ENCODE measurements around the gene ADRA1B.
A peak's percentile ranks its signal among the peaks of the same experiment; 100 is the strongest.

Gene ADRA1B

GRCh38 chr5:160001457-160001856, 85.2 kb downstream of the ADRA1B start:
- TF ChIP-seq CREB1 (IDR thresholded peaks at IDR 0.05; ENCODE audit: low read depth) = no peak
- no peak for TF ChIP-seq FOXM1 (IDR thresholded peaks at IDR 0.05; ENCODE audit: borderline replicate concordance, low read depth)
- no peak for TF ChIP-seq NFIC (IDR thresholded peaks at IDR 0.05)
- TF ChIP-seq, protein P1, sequence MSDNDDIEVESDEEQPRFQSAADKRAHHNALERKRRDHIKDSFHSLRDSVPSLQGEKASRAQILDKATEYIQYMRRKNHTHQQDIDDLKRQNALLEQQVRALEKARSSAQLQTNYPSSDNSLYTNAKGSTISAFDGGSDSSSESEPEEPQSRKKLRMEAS (IDR thresholded peaks at IDR 0.05) = no peak
- TF ChIP-seq EGR1 (IDR thresholded peaks at IDR 0.05) = no peak
- no peak for TF ChIP-seq REST (IDR thresholded peaks at IDR 0.05; ENCODE audit: low read depth)
- no peak for TF ChIP-seq RAD21 (IDR thresholded peaks at IDR 0.05; ENCODE audit: low read depth)
- no peak for TF ChIP-seq USF1 (IDR thresholded peaks at IDR 0.05)
- TF ChIP-seq TAF1 (IDR thresholded peaks at IDR 0.05; ENCODE audit: low read depth) = no peak
- TF ChIP-seq CEBPB (IDR thresholded peaks at IDR 0.05) = no peak
- TF ChIP-seq YY1 (IDR thresholded peaks at IDR 0.05; ENCODE audit: low read depth) = no peak
- TF ChIP-seq TEAD4 (IDR thresholded peaks at IDR 0.05) = no peak
- TF ChIP-seq ZBTB7A (IDR thresholded peaks at IDR 0.05; ENCODE audit: low read depth) = no peak
- TF ChIP-seq EP300 (IDR thresholded peaks at IDR 0.05; ENCODE audit: borderline replicate concordance) = no peak
- no peak for TF ChIP-seq TCF12 (IDR thresholded peaks at IDR 0.05; ENCODE audit: low read depth)

DNA sequence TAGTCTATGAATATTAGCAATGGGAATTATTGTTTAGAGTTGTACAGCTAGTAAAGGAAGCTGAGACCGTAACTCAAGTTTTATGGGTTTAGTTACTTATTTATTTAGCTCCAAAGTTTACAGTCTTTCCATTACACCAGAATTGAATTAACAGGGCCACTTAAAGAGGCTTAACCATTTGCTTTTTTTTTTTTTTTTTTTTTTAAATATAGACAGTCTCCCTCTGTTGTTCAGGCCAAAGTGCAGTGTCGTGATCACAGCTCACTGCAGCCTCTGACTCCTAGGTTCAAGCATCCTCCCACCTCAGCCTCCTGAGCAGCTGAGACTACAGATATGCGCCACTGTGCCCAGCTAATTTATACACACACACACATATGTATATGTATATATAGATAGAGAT, 91.2 kb downstream of the ADRA1B start:
- TF ChIP-seq TCF12 (IDR thresholded peaks at IDR 0.05; ENCODE audit: low read depth) (no peak), CREB1 (IDR thresholded peaks at IDR 0.05; ENCODE audit: low read depth) (no peak), EGR1 (IDR thresholded peaks at IDR 0.05) (no peak), USF1 (IDR thresholded peaks at IDR 0.05) (no peak), TEAD4 (IDR thresholded peaks at IDR 0.05) (no peak), YY1 (IDR thresholded peaks at IDR 0.05; ENCODE audit: low read depth) (no peak), CEBPB (IDR thresholded peaks at IDR 0.05) (no peak), NFIC (IDR thresholded peaks at IDR 0.05) (no peak), ZBTB7A (IDR thresholded peaks at IDR 0.05; ENCODE audit: low read depth) (no peak), TAF1 (IDR thresholded peaks at IDR 0.05; ENCODE audit: low read depth) (no peak), EP300 (IDR thresholded peaks at IDR 0.05; ENCODE audit: borderline replicate concordance) (no peak), RAD21 (IDR thresholded peaks at IDR 0.05; ENCODE audit: low read depth) (no peak), FOXM1 (IDR thresholded peaks at IDR 0.05; ENCODE audit: borderline replicate concordance, low read depth) (no peak), REST (IDR thresholded peaks at IDR 0.05; ENCODE audit: low read depth) (no peak)
- TF ChIP-seq, protein P1 (IDR thresholded peaks at IDR 0.05) = no peak

- TF ChIP-seq USF1 (IDR thresholded peaks at IDR 0.05) = peak; percentile 79
- no peak for TF ChIP-seq EP300 (IDR thresholded peaks at IDR 0.05; ENCODE audit: borderline replicate concordance)
- TF ChIP-seq, protein P1 (IDR thresholded peaks at IDR 0.05) = no peak
- TF ChIP-seq FOXM1 (IDR thresholded peaks at IDR 0.05; ENCODE audit: borderline replicate concordance, low read depth) = no peak
- no peak for TF ChIP-seq TEAD4 (IDR thresholded peaks at IDR 0.05)
- TF ChIP-seq TAF1 (IDR thresholded peaks at IDR 0.05; ENCODE audit: low read depth) = peak; percentile 68
- TF ChIP-seq CEBPB (IDR thresholded peaks at IDR 0.05) = no peak
- peak; percentile 98 for TF ChIP-seq YY1 (IDR thresholded peaks at IDR 0.05; ENCODE audit: low read depth)
- no peak for TF ChIP-seq REST (IDR thresholded peaks at IDR 0.05; ENCODE audit: low read depth)
- TF ChIP-seq TCF12 (IDR thresholded peaks at IDR 0.05; ENCODE audit: low read depth) = peak; percentile 38; the same call in 1 of the 2 replicates
- no peak for TF ChIP-seq NFIC (IDR thresholded peaks at IDR 0.05)
- peak; percentile 98 for TF ChIP-seq CREB1 (IDR thresholded peaks at IDR 0.05; ENCODE audit: low read depth)
- TF ChIP-seq EGR1 (IDR thresholded peaks at IDR 0.05) = no peak
- no peak for TF ChIP-seq ZBTB7A (IDR thresholded peaks at IDR 0.05; ENCODE audit: low read depth)
These were observed 92.8 kb downstream of the ADRA1B start, which contains the start of gene TTC1 for GRCh38 chr5:160008877-160009590. Gene TTC1 (plus strand): TSS chr5:160009139. CDS start chr5:160010529, 1,390 bp downstream.
